ENCODE measurements around the gene KNL1. TPM values are rescaled to one million over a fixed set of nuclear protein-coding genes. Genes with fewer than 3 reads are reported as not detected.

The KNL1 gene
- total and polyA plus RNA-seq, 2 donors (not counting 3 experiments of a cell fraction or from before 2014, with no cell fraction given), result 4.0 to 31.8 TPM

DNA sequence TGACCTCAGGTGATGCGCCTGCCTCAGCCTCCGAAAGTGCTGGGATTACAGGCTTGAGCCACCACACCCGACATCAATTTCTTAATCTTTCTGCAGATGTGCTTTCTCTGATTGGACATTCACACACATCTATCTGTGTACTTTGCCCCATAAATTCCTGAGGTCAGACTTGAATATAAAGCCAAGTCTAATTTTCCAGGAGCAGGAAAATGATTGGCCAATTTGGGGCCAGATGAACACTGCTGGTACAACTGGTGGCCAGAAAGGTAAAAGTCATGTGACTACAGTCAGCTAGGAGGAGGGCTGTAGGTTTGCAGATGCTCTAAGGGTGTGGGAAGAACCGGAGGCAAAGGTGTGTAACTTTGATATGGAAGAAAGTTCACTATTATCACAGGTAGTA is 97.7 kb downstream of the KNL1 start:
- Histone ChIP-seq H3K4me1 (ENCODE audit: control insufficient read depth, extremely low read depth, insufficient read depth, low read length) (peaks cover 12% of the 10 kb centered on the region), H3K9me3 (replicated peaks; ENCODE audit: control insufficient read depth, insufficient read depth, low read length) (no peaks in the 10 kb centered on the region), H3K9me1 (replicated peaks; ENCODE audit: control insufficient read depth, extremely low read depth, insufficient read depth, low read length) (no peaks in the 10 kb centered on the region), H4K20me1 (replicated peaks; ENCODE audit: control insufficient read depth, extremely low read depth, insufficient read depth, low read length) (no peaks in the 10 kb centered on the region), H3K36me3 (ENCODE audit: control insufficient read depth in 2 of 2, extremely low read depth in 1 of 2, insufficient read depth in 2 of 2, low read length in 2 of 2) (no peaks in the 10 kb centered on the region), H2AFZ (ENCODE audit: low read depth, low read length) (no peak overlapping the region), H3K27ac (ENCODE audit: insufficient read depth, low read depth, low read length) (no peak overlapping the region), H3K4me2 (ENCODE audit: insufficient read depth, low read length) (no peak overlapping the region), H3K27me3 (ENCODE audit: control insufficient read depth in 2 of 2, insufficient read depth in 2 of 2, low read length in 2 of 2) (no peaks in the 10 kb centered on the region), H3K79me2 (ENCODE audit: control insufficient read depth, insufficient read depth, low read length) (peaks cover 12% of the 10 kb centered on the region), H3K9ac (replicated peaks; ENCODE audit: extremely low read depth, insufficient read depth, low read length) (no peak overlapping the region), H3K4me3 (replicated peaks in 1 of 3; ENCODE audit: insufficient read depth in 1 of 3, low read depth in 1 of 3, low read length in 3 of 3) (no peak overlapping the region)
- no peak for TF ChIP-seq POLR2A (IDR thresholded peaks at IDR 0.05; ENCODE audit: low read depth, low read length)
- TF ChIP-seq MYC (IDR thresholded peaks at IDR 0.05; ENCODE audit: low read depth, low read length), result no peak
- TF ChIP-seq POLR2AphosphoS5 (IDR thresholded peaks at IDR 0.05; ENCODE audit: insufficient read depth, low read depth, low read length), result no peak
- TF ChIP-seq EZH2 (IDR thresholded peaks at IDR 0.05; ENCODE audit: borderline replicate concordance, low read depth, low read length, severe bottlenecking), result no peak
- TF ChIP-seq JUN (IDR thresholded peaks at IDR 0.05; ENCODE audit: borderline replicate concordance, insufficient read depth, insufficient read length, low read depth), result no peak
- TF ChIP-seq, protein P1, sequence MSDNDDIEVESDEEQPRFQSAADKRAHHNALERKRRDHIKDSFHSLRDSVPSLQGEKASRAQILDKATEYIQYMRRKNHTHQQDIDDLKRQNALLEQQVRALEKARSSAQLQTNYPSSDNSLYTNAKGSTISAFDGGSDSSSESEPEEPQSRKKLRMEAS (IDR thresholded peaks at IDR 0.05; ENCODE audit: insufficient read depth, insufficient read length), result no peak
- TF ChIP-seq, protein P2, sequence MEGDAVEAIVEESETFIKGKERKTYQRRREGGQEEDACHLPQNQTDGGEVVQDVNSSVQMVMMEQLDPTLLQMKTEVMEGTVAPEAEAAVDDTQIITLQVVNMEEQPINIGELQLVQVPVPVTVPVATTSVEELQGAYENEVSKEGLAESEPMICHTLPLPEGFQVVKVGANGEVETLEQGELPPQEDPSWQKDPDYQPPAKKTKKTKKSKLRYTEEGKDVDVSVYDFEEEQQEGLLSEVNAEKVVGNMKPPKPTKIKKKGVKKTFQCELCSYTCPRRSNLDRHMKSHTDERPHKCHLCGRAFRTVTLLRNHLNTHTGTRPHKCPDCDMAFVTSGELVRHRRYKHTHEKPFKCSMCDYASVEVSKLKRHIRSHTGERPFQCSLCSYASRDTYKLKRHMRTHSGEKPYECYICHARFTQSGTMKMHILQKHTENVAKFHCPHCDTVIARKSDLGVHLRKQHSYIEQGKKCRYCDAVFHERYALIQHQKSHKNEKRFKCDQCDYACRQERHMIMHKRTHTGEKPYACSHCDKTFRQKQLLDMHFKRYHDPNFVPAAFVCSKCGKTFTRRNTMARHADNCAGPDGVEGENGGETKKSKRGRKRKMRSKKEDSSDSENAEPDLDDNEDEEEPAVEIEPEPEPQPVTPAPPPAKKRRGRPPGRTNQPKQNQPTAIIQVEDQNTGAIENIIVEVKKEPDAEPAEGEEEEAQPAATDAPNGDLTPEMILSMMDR (IDR thresholded peaks at IDR 0.05; ENCODE audit: extremely low read depth in 1 of 2, insufficient read depth in 1 of 2, low read depth in 1 of 2, low read length in 2 of 2), result no peak
- no peak for TF ChIP-seq FOS (IDR thresholded peaks at IDR 0.05; ENCODE audit: borderline replicate concordance, insufficient read depth, low read length)
- TF ChIP-seq GATA2 (IDR thresholded peaks at IDR 0.05; ENCODE audit: insufficient read depth, insufficient read length, low read depth, low read length), result no peak
- BruUV-seq (replicated peaks), result no TSS peak
- DNase-seq (ENCODE audit: low read depth, low spot score) (no peak), FAIRE-seq (no peak)
- dilution Hi-C loops (cut with MboI; ENCODE audit: extremely low pct_ligation_motif_present, low sequenced_read_pairs), result no loop called here
- CTCF ChIA-PET, result no interaction called here
- POLR2A ChIA-PET, result no interaction called here
- intact Hi-C loops (cut with micrococcal nuclease), result no loop called here

Data from endothelial cell of umbilical vein (primary cell).